IMR-90 (cell line): ENCODE results near the gene C1orf116. TPM values are rescaled to one million over a fixed set of nuclear protein-coding genes. Genes with fewer than 3 reads are reported as not detected.

Source experiments
- ATAC-seq: fragments of 200-7000 bp; cut with Tn5 transposase; 2 replicates; pipeline ENCODE4 v1.9.1; 2020; ENCODE audit warnings: low read depth, mild to moderate bottlenecking, moderate library complexity
- BruUV-seq: library from RNA; stranded (reverse); fragments of 400-500 nt; replicated peaks from 2 replicates; lab custom pipeline; 2021; lab: Mats Ljungman, UMichigan
- CTCF ChIA-PET: fragments of 300-600 bp; formaldehyde crosslinking; extraction: SDS; loops from one replicate; lab custom pipeline; 2021; ENCODE audit warnings: antibody characterized with exemption; lab: Yijun Ruan, JAX
- POLR2A ChIA-PET: fragments of 300-600 bp; sonication (Branson Sonifier 250); formaldehyde crosslinking; loops from one replicate; lab custom pipeline; 2022; ENCODE audit warnings: antibody characterized with exemption; ENCODE audit not compliant: unreplicated experiment; lab: Charles Lee
- DNase-seq: peaks from one replicate; pipeline ENCODE4 v3.0.0; 2013
- H2AFZ ChIP-seq: replicated peaks from 2 replicates; pipeline ENCODE3; 2013; ENCODE audit warnings: low read length, mild to moderate bottlenecking; ENCODE audit not compliant: poor library complexity
- H2AK5ac ChIP-seq: 2 replicates; pipeline ENCODE4 v1.6.1; 2013; ENCODE audit warnings: low read depth, low read length, inconsistent platforms
- H2AK9ac ChIP-seq: replicated peaks from 2 replicates; pipeline ENCODE3; 2013; ENCODE audit warnings: mild to moderate bottlenecking, low read depth, low read length, moderate library complexity; ENCODE audit not compliant: poor library complexity
- H2BK120ac ChIP-seq: 2 replicates; pipeline ENCODE4 v1.6.1; 2013; ENCODE audit warnings: low read depth, low read length, inconsistent platforms
- H2BK15ac ChIP-seq: 3 replicates; pipeline ENCODE4 v1.6.1; 2013; ENCODE audit warnings: low read depth, low read length, inconsistent platforms
- H2BK20ac ChIP-seq: 2 replicates; pipeline ENCODE4 v1.6.1; 2013; ENCODE audit warnings: low read depth, mild to moderate bottlenecking, inconsistent platforms, low read length, moderate library complexity
- H2BK5ac ChIP-seq: 2 replicates; pipeline ENCODE4 v1.6.1; 2013; ENCODE audit warnings: mild to moderate bottlenecking, low read depth, low read length, inconsistent platforms; ENCODE audit not compliant: poor library complexity, severe bottlenecking
- H3K14ac ChIP-seq: replicated peaks from 2 replicates; pipeline ENCODE4 v1.6.1; 2013; ENCODE audit warnings: low read depth, low read length, inconsistent platforms
- H3K18ac ChIP-seq: 2 replicates; pipeline ENCODE4 v1.6.1; 2013; ENCODE audit warnings: low read depth, low read length, control low read depth
- H3K23ac ChIP-seq: 2 replicates; pipeline ENCODE4 v1.6.1; 2013; ENCODE audit warnings: low read depth, low read length, inconsistent platforms
- H3K27ac ChIP-seq: 2 replicates; pipeline ENCODE4 v1.5.1; 2013; ENCODE audit warnings: mild to moderate bottlenecking, control low read depth, low read length; ENCODE audit not compliant: insufficient read depth
- H3K27me3 ChIP-seq: 2 replicates; pipeline ENCODE4 v1.6.1; 2013; ENCODE audit warnings: low read length; ENCODE audit not compliant: control insufficient read depth, insufficient read depth
- H3K36me3 ChIP-seq: 2 replicates; pipeline ENCODE4 v1.6.1; 2013; ENCODE audit warnings: low read length, mixed read lengths; ENCODE audit not compliant: control insufficient read depth, insufficient read depth
- H3K4ac ChIP-seq: 2 replicates; pipeline ENCODE4 v1.6.1; 2013; ENCODE audit warnings: low read depth, low read length, inconsistent platforms
- H3K4me1 ChIP-seq: 2 replicates; pipeline ENCODE4 v1.6.1; 2013; ENCODE audit warnings: low read length, mixed read lengths; ENCODE audit not compliant: control insufficient read depth, insufficient read depth
- H3K4me2 ChIP-seq: 2 replicates; pipeline ENCODE4 v1.6.1; 2013; ENCODE audit warnings: low read depth, mild to moderate bottlenecking, control low read depth, low read length, moderate library complexity
- H3K4me3 ChIP-seq: 2 replicates; pipeline ENCODE4 v1.5.1; 2013; ENCODE audit warnings: low read depth, mild to moderate bottlenecking, control low read depth, low read length, moderate library complexity; ENCODE audit not compliant: insufficient read depth
- H3K56ac ChIP-seq: 2 replicates; pipeline ENCODE4 v1.6.1; 2013; ENCODE audit warnings: low read length, inconsistent platforms; ENCODE audit not compliant: insufficient read depth; ENCODE audit errors: extremely low read depth
- H3K79me1 ChIP-seq, 2 experiments: 2 replicates each; pipeline ENCODE4 v1.6.1; 2013; ENCODE audit warnings: low read length in 2 of 2, inconsistent platforms in 1 of 2, low read depth in 1 of 2
- H3K9ac ChIP-seq: 2 replicates; pipeline ENCODE4 v1.6.1; 2013; ENCODE audit warnings: low read depth, low read length, control low read depth
- H3K9me1 ChIP-seq: 2 replicates; pipeline ENCODE4 v1.6.1; 2013; ENCODE audit warnings: low read length, inconsistent platforms; ENCODE audit not compliant: insufficient read depth
- H3K9me3 ChIP-seq: 2 replicates; pipeline ENCODE4 v1.6.1; 2013; ENCODE audit warnings: low read length; ENCODE audit not compliant: control insufficient read depth, insufficient read depth
- H4K20me1 ChIP-seq: 2 replicates; pipeline ENCODE4 v1.6.1; 2013; ENCODE audit warnings: low read length, inconsistent platforms; ENCODE audit not compliant: insufficient read depth
- H4K5ac ChIP-seq: 2 replicates; pipeline ENCODE4 v1.6.1; 2013; ENCODE audit warnings: mild to moderate bottlenecking, low read depth, low read length, control low read depth
- H4K8ac ChIP-seq, 2 experiments: 2 replicates each; pipeline ENCODE4 v1.6.1; 2013; ENCODE audit warnings: low read depth in 2 of 2, low read length in 2 of 2, control low read depth in 1 of 2, inconsistent platforms in 1 of 2
- H4K91ac ChIP-seq: 2 replicates; pipeline ENCODE4 v1.6.1; 2013; ENCODE audit warnings: low read depth, low read length, inconsistent platforms; ENCODE audit not compliant: insufficient read depth
- BHLHE40 ChIP-seq: fragments of 150-350 bp; IDR thresholded peaks from 2 replicates; pipeline ENCODE4 v1.6.1; 2016; ENCODE audit warnings: mild to moderate bottlenecking, low read depth, low read length
- CEBPB ChIP-seq: IDR thresholded peaks from 2 replicates; pipeline ENCODE4 v1.6.1; 2012; ENCODE audit warnings: low read depth, low read length, improper control_type of control experiment
- CHD1 ChIP-seq: IDR thresholded peaks from 2 replicates; pipeline ENCODE4 v1.6.1; 2012; ENCODE audit warnings: low read depth, low read length, improper control_type of control experiment
- FOS ChIP-seq: fragments of 150-350 bp; IDR thresholded peaks from 2 replicates; pipeline ENCODE4 v1.6.1; 2016; ENCODE audit warnings: low read depth, low read length
- MAFK ChIP-seq: IDR thresholded peaks from 2 replicates; pipeline ENCODE4 v1.6.1; 2012; ENCODE audit warnings: low read depth, low read length, improper control_type of control experiment
- MAZ ChIP-seq: IDR thresholded peaks from 2 replicates; pipeline ENCODE4 v1.6.1; 2012; ENCODE audit warnings: low read depth, mild to moderate bottlenecking, low read length, improper control_type of control experiment, moderate library complexity, borderline replicate concordance
- MXI1 ChIP-seq: IDR thresholded peaks from 2 replicates; pipeline ENCODE4 v1.6.1; 2012; ENCODE audit warnings: low read depth, mild to moderate bottlenecking, low read length, moderate library complexity, borderline replicate concordance
- NFE2L2 ChIP-seq: fragments of 150-350 bp; IDR thresholded peaks from 2 replicates; pipeline ENCODE4 v1.6.1; 2016; ENCODE audit warnings: low read depth, mild to moderate bottlenecking, low read length
- POLR2A ChIP-seq: IDR thresholded peaks from 2 replicates; pipeline ENCODE4 v1.6.1; 2012; ENCODE audit warnings: mild to moderate bottlenecking, low read depth, low read length
- RAD21 ChIP-seq: IDR thresholded peaks from 2 replicates; pipeline ENCODE4 v1.6.1; 2012; ENCODE audit warnings: low read length, improper control_type of control experiment
- RCOR1 ChIP-seq: IDR thresholded peaks from 2 replicates; pipeline ENCODE4 v1.6.1; 2012; ENCODE audit warnings: mild to moderate bottlenecking, low read length, improper control_type of control experiment; ENCODE audit not compliant: insufficient replicate concordance
- RFX5 ChIP-seq: IDR thresholded peaks from 2 replicates; pipeline ENCODE4 v1.8.0; 2012; ENCODE audit warnings: low read depth, mild to moderate bottlenecking, low read length, moderate library complexity
- SMC3 ChIP-seq: fragments of 150-350 bp; IDR thresholded peaks from 2 replicates; pipeline ENCODE4 v1.6.1; 2016; ENCODE audit warnings: low read depth, mild to moderate bottlenecking, antibody characterized with exemption, low read length, moderate library complexity
- USF2 ChIP-seq: fragments of 150-350 bp; IDR thresholded peaks from 2 replicates; pipeline ENCODE4 v1.6.1; 2017; ENCODE audit warnings: mild to moderate bottlenecking, antibody characterized with exemption, low read length, low read depth
- WGBS, 2 experiments: methylation state at CpG; one replicate each; pipeline versions ENCODE4 v1.1.5 to v1.1.7; 2013; ENCODE audit warnings: missing lambda C conversion rate in 2 of 2; ENCODE audit not compliant: insufficient read length in 1 of 2; ENCODE audit errors: extremely low coverage in 2 of 2; 5-methylcytosine and 5-hydroxymethylcytosine counted together
- dilution Hi-C: fragments of 300-500 bp; cut with HindIII; formaldehyde crosslinking; loops from one replicate; pipeline ENCODE4 v1.14.3; 2018; ENCODE audit warnings: low sequenced_read_pairs; ENCODE audit not compliant: unreplicated experiment
- in situ Hi-C: fragments of 300-500 bp; cut with MboI; formaldehyde crosslinking; loops from 3 replicates; pipeline ENCODE4 v1.14.3; 2019; ENCODE audit warnings: low sequenced_read_pairs, inconsistent platforms, mixed read lengths
- intact Hi-C: fragments of 100-400 bp; cut with micrococcal nuclease; formaldehyde crosslinking; loops from 2 replicates; pipeline ENCODE4 v1.10.0; 2022
- polyA plus RNA-seq, 3 experiments: library from polyadenylated mRNA; depleted of rRNA; stranded (reverse); fragments of >200 nt; gene quantifications; 2 replicates each; pipeline ENCODE4 v1.2.3, GENCODE V29; 2012; ENCODE audit warnings: low replicate concordance in 1 of 3
- total RNA-seq: library from RNA; depleted of rRNA; stranded (reverse); fragments of >200 nt; gene quantifications from 2 replicates; pipeline ENCODE4 v1.2.3, GENCODE V29; 2012
- TF ChIP-seq, protein P1 (sequence below): conservative IDR thresholded peaks from 2 replicates; pipeline ENCODE4 v1.5.1; 2012; ENCODE audit warnings: mild to moderate bottlenecking, low read depth, low read length, improper control_type of control experiment
- TF ChIP-seq, protein P2 (sequence below): fragments of 150-350 bp; IDR thresholded peaks from 2 replicates; pipeline ENCODE4 v1.6.1; 2016; ENCODE audit warnings: low read depth, mild to moderate bottlenecking, low read length, moderate library complexity, borderline replicate concordance

C1orf116 gene
- total and polyA plus RNA-seq, 2 of the 4 experiments (the other 2 are of a cell fraction), result under 0.01 to 0.03 TPM

GRCh38 chr1:207070811-207071210 is 38.3 kb upstream of the C1orf116 start:
- H3K4me3 ChIP-seq, result no peak overlapping the region
- dilution Hi-C loops (no loop called here), in situ Hi-C loops (no loop called here), intact Hi-C loops (loop anchor here (10.0 kb wide), 2 partner anchors 156 to 316 kb away; no protein-coding TSS in a partner anchor)
- H3K4ac ChIP-seq, result no peak overlapping the region
- TF ChIP-seq, protein P1, sequence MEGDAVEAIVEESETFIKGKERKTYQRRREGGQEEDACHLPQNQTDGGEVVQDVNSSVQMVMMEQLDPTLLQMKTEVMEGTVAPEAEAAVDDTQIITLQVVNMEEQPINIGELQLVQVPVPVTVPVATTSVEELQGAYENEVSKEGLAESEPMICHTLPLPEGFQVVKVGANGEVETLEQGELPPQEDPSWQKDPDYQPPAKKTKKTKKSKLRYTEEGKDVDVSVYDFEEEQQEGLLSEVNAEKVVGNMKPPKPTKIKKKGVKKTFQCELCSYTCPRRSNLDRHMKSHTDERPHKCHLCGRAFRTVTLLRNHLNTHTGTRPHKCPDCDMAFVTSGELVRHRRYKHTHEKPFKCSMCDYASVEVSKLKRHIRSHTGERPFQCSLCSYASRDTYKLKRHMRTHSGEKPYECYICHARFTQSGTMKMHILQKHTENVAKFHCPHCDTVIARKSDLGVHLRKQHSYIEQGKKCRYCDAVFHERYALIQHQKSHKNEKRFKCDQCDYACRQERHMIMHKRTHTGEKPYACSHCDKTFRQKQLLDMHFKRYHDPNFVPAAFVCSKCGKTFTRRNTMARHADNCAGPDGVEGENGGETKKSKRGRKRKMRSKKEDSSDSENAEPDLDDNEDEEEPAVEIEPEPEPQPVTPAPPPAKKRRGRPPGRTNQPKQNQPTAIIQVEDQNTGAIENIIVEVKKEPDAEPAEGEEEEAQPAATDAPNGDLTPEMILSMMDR, result no peak
- TF ChIP-seq RAD21 (no peak), RCOR1 (no peak), SMC3 (no peak), POLR2A (no peak), CHD1 (no peak), MXI1 (no peak), USF2 (no peak), BHLHE40 (no peak), MAZ (no peak), RFX5 (no peak), MAFK (no peak), FOS (no peak), NFE2L2 (no peak), CEBPB (no peak)
- TF ChIP-seq, protein P2, sequence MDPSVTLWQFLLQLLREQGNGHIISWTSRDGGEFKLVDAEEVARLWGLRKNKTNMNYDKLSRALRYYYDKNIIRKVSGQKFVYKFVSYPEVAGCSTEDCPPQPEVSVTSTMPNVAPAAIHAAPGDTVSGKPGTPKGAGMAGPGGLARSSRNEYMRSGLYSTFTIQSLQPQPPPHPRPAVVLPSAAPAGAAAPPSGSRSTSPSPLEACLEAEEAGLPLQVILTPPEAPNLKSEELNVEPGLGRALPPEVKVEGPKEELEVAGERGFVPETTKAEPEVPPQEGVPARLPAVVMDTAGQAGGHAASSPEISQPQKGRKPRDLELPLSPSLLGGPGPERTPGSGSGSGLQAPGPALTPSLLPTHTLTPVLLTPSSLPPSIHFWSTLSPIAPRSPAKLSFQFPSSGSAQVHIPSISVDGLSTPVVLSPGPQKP, result no peak
- H2BK15ac ChIP-seq, result no peak overlapping the region
- no peaks in the 10 kb centered on the region for H3K79me1 ChIP-seq
- no peak overlapping the region for H2AK9ac ChIP-seq
- H3K27me3 ChIP-seq, result no peaks in the 10 kb centered on the region
- no peak overlapping the region for H3K4me2 ChIP-seq
- ChIA-PET CTCF (no interaction called here), POLR2A (no interaction called here)
- no peaks in the 10 kb centered on the region for H3K9me1 ChIP-seq
- no peaks in the 10 kb centered on the region for H4K20me1 ChIP-seq
- H2BK120ac ChIP-seq, result no peak overlapping the region
- no peak overlapping the region for H3K14ac ChIP-seq
- H4K91ac ChIP-seq, result no peak overlapping the region
- no peak overlapping the region for H2AFZ ChIP-seq
- no peak for ATAC-seq
- no peak overlapping the region for H2BK20ac ChIP-seq
- no peak overlapping the region for H4K5ac ChIP-seq
- BruUV-seq, result no TSS peak
- H3K23ac ChIP-seq, result no peak overlapping the region
- no peak overlapping the region for H3K27ac ChIP-seq
- H3K4me1 ChIP-seq, result no peaks in the 10 kb centered on the region
- no peak overlapping the region for H4K8ac ChIP-seq
- no peak overlapping the region for H3K9ac ChIP-seq
- H3K9me3 ChIP-seq, result no peaks in the 10 kb centered on the region
- no peak overlapping the region for H2AK5ac ChIP-seq
- H3K36me3 ChIP-seq, result no peaks in the 10 kb centered on the region
- H2BK5ac ChIP-seq, result no peak overlapping the region
- H3K18ac ChIP-seq, result no peak overlapping the region
- H3K56ac ChIP-seq, result no peak overlapping the region
- no CpG with 5 or more reads among the region's 4 CpGs for WGBS, 2 experiments
- no peak for DNase-seq
